K562 (cell line): Measurements from ENCODE around the gene MED15. TPM values are rescaled to one million over a fixed set of nuclear protein-coding genes. Genes with fewer than 3 reads are reported as not detected.

Experiments used
- E2F1 ChIP-seq: sonication (generic); formaldehyde crosslinking; IDR thresholded peaks from 2 replicates; pipeline ENCODE4 v1.8.1; 2023; ENCODE audit warnings: mild to moderate bottlenecking, missing genetic modification reagents, moderate library complexity
- FOXK1 ChIP-seq: sonication (generic); formaldehyde crosslinking; IDR thresholded peaks from 2 replicates; pipeline ENCODE4 v1.8.0; 2022; ENCODE audit warnings: missing genetic modification reagents, mild to moderate bottlenecking, borderline replicate concordance
- OTX1 ChIP-seq: fragments of 450-650 bp; formaldehyde crosslinking; IDR thresholded peaks from 2 replicates; pipeline ENCODE4 v1.4.0; 2022; ENCODE audit warnings: mild to moderate bottlenecking
- SMAD4 ChIP-seq: fragments of 250-450 bp; sonication (Bioruptor Pico); conservative IDR thresholded peaks from 2 replicates; pipeline ENCODE4 v1.8.0; 2021; ENCODE audit warnings: inconsistent platforms, mild to moderate bottlenecking, moderate library complexity
- TCF15 ChIP-seq: fragments of 250-450 bp; sonication (Bioruptor Pico); IDR thresholded peaks from 2 replicates; pipeline ENCODE4 v1.8.0; 2022; ENCODE audit warnings: moderate library complexity, mild to moderate bottlenecking, inconsistent platforms
- TCF7 ChIP-seq: sonication (generic); IDR thresholded peaks from 2 replicates; pipeline ENCODE4 v1.6.1; 2016; ENCODE audit warnings: antibody characterized with exemption, borderline replicate concordance
- THRB ChIP-seq: fragments of 450-650 bp; formaldehyde crosslinking; conservative IDR thresholded peaks from 2 replicates; pipeline ENCODE4 v1.4.0; 2022; ENCODE audit warnings: mild to moderate bottlenecking, missing genetic modification characterization
- ZBTB11 ChIP-seq, 3 experiments: fragments of 200-800 bp in 1 of 3; fragments of 250-450 bp in 1 of 3; fragments of 450-650 bp in 1 of 3; sonication (Bioruptor Pico) in 1 of 3; sonication (Bioruptor generic) in 1 of 3; formaldehyde crosslinking in 1 of 3; IDR thresholded peaks; 2 replicates each; pipeline versions ENCODE4 v1.6.1 to v1.8.0; 2016 to 2022; ENCODE audit warnings: mild to moderate bottlenecking in 2 of 3, missing genetic modification characterization in 2 of 3, missing compliant biosample characterization in 1 of 3, moderate library complexity in 1 of 3
- ZBTB26 ChIP-seq: fragments of 450-650 bp; formaldehyde crosslinking; IDR thresholded peaks from 2 replicates; pipeline ENCODE4 v1.4.0; 2022; ENCODE audit warnings: missing genetic modification characterization
- ZBTB43 ChIP-seq: sonication (generic); formaldehyde crosslinking; IDR thresholded peaks from 2 replicates; pipeline ENCODE4 v1.8.0; 2023; ENCODE audit warnings: mild to moderate bottlenecking, missing genetic modification reagents
- ZNF76 ChIP-seq: fragments of 250-450 bp; sonication (Bioruptor Pico); IDR thresholded peaks from 2 replicates; pipeline ENCODE4 v1.4.0; 2020; ENCODE audit warnings: mild to moderate bottlenecking, moderate library complexity, borderline replicate concordance
- polyA plus RNA-seq, 8 experiments: library from polyadenylated mRNA; depleted of rRNA in 4 of 8; stranded (reverse) in 5 of 8; unstranded in 3 of 8; fragments of >200 nt; fragmentation: Nextera tagmentation in 2 of 8; fragmentation: Illumina TruSeq in 1 of 8; extraction: Ambion mirVana in 2 of 8; extraction: Trizol in 1 of 8; gene quantifications; 2 replicates each; pipeline versions ENCODE4 v1.2.1 to v1.2.3, GENCODE V29; 2011 to 2014; ENCODE audit warnings: inconsistent platforms in 1 of 8, missing spikeins in 1 of 8
- total RNA-seq, 7 experiments: library from RNA; depleted of rRNA in 6 of 7; stranded (reverse); fragments of >200 nt in 6 of 7; fragmentation: Illumina TruSeq in 2 of 7; extraction: Trizol in 2 of 7; gene quantifications; 2 replicates each; pipeline versions ENCODE4 v1.2.1 to v1.2.3, GENCODE V29; 2011 to 2021; ENCODE audit warnings: low replicate concordance in 1 of 7

Gene MED15
- total and polyA plus RNA-seq, 9 of the 15 experiments (the other 6 are each of a cell fraction or from before 2014, with no cell fraction given), result 4.0 to 271 (median 60.1) TPM

- TF ChIP-seq OTX1 (CRISPR knock-in tag), result 0 out of 2 replicates have a peak, but pooled peaks have one; percentile 53
- TF ChIP-seq SMAD4 (CRISPR knock-in tag), result 0 out of 2 replicates have a peak, but pooled peaks have one; percentile 17
- TF ChIP-seq TCF15 (CRISPR knock-in tag), result 0 out of 2 replicates have a peak, but pooled peaks have one; percentile 12
- peak; percentile 43; the same call in 1 of the 2 replicates for TF ChIP-seq THRB (CRISPR knock-in tag)
- peak; percentile 72; the same call in 1 of the 2 replicates for TF ChIP-seq ZNF76 (CRISPR knock-in tag)
- no peak for TF ChIP-seq TCF7
- TF ChIP-seq ZBTB11 (CRISPR knock-in tag; IDR thresholded peaks at IDR 0.05), result 0 out of 6 replicates have a peak, but pooled peaks of 1 of the 3 experiments have one; percentile 5
- no peak for TF ChIP-seq ZBTB43
- TF ChIP-seq E2F1, result 0 out of 2 replicates have a peak, but pooled peaks have one; percentile 2
- TF ChIP-seq ZBTB26 (CRISPR knock-in tag), result 0 out of 2 replicates have a peak, but pooled peaks have one; percentile 49
- 0 out of 2 replicates have a peak, but pooled peaks have one; percentile 16 for TF ChIP-seq FOXK1 (CRISPR knock-in tag)
Measured at GRCh38 chr22:20548806-20549205, 41.4 kb downstream of the MED15 start (continued).
